ENCODE measurements around the gene KIRREL3. TPM values are rescaled to one million over a fixed set of nuclear protein-coding genes. Genes with fewer than 3 reads are reported as not detected.
A peak's percentile ranks its signal among the peaks of the same experiment; 100 is the strongest.

KIRREL3 gene
- total and polyA plus RNA-seq, 9 of the 15 experiments (the other 6 are each of a cell fraction or from before 2014, with no cell fraction given), result 0.04 to 0.10 TPM; not detected in 7

DNA sequence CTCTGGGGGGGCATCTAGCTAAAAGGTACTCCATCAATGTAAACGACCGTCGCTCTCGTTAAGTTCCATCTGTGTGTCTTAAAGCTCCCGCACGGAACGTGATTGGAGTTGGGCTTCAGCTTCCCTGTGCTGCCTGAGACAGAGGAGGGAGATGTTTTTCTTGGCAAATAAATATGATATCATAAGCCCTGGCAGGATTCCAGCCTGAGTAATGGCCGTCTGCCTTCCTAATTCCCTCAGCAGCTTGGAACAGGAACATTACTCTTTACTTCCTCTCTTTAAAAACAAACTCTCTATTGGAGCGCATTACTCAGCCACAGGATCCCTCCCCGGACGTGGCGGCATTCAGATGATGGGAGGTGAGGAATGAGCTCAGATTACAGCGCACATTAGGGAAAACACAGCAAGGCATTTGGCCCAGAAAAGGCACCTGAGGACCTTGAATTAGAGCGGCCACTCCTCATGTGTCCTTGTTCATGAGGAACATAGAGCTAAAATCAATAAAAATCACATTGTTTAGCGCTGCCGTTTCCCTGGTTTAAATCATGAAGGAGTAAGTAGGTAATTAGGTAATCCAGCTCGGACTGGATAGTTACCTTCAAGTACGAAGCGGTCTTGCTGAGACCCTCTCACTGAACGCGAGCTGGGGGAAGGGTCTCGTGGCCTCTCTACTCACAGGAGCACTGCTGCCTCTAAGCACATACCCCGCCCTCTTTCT lies 414.6 kb downstream of the KIRREL3 start:
- no TSS peak for BruUV-seq (replicated peaks)
- no peaks in the 10 kb centered on the region for H3K9me1 ChIP-seq (ENCODE audit: control insufficient read depth, insufficient read depth, low read length)
- no peaks in the 10 kb centered on the region for H3K79me2 ChIP-seq (ENCODE audit: control insufficient read depth, insufficient read depth, low read length)
- 1% methylated on average over 23 of the region's 23 CpGs for WGBS (ENCODE audit: insufficient coverage, low coverage, missing lambda C conversion rate)
- ATAC-seq (no peak; the same call in 2 of the 3 replicates), DNase-seq (ENCODE audit: extremely low read depth in 1 of 4, low spot score in 3 of 4) (no peak), FAIRE-seq (no peak)
- ChIA-PET POLR2A (interaction anchor here (0.7 kb wide), 1 partner anchor 61 kb away, joined by 4 read pairs; no protein-coding TSS in a partner anchor), CTCF (ENCODE audit: low intra/inter-chr PET ratio) (no interaction called here)
- intact Hi-C loops (cut with micrococcal nuclease) (no loop called here), in situ Hi-C loops (cut with MboI) (no loop called here)
- H3K27me3 ChIP-seq (ENCODE audit: control insufficient read depth in 2 of 2, insufficient read depth in 2 of 2, low read length in 2 of 2), result peaks cover 18 to 71% of the 10 kb centered on the region in 2 experiments; a peak in 4 of 5 replicates
- no peaks in the 10 kb centered on the region for H4K20me1 ChIP-seq (replicated peaks; ENCODE audit: control insufficient read depth, insufficient read depth, low read length)
- H2AFZ ChIP-seq (ENCODE audit: low read depth, low read length), result no peak overlapping the region
- no peaks in the 10 kb centered on the region for H3K36me3 ChIP-seq (ENCODE audit: control insufficient read depth, insufficient read depth, low read length)
- no peak overlapping the region for H3K4me3 ChIP-seq
- no peaks in the 10 kb centered on the region for H3K9me3 ChIP-seq (replicated peaks; ENCODE audit: control insufficient read depth, insufficient read depth, low read depth, low read length)
- TF ChIP-seq SPI1 (IDR thresholded peaks at IDR 0.05; ENCODE audit: borderline replicate concordance, low read depth, low read length) (peak; percentile 31; the same call in 1 of the 2 replicates), YY1 (IDR thresholded peaks at IDR 0.05; ENCODE audit: borderline replicate concordance in 1 of 3, control insufficient read depth in 1 of 3, extremely low read depth in 1 of 3, insufficient read depth in 3 of 3, insufficient read length in 1 of 3, insufficient replicate concordance in 2 of 3, low read depth in 1 of 3, low read length in 2 of 3) (peak in 1 of 3 experiments; percentile 21), PML (IDR thresholded peaks at IDR 0.05; ENCODE audit: low read length) (no peak)
- H3K27ac ChIP-seq (ENCODE audit: extremely low read depth, low read depth, low read length), result no peak overlapping the region
- H3K4me2 ChIP-seq (ENCODE audit: insufficient read depth, low read length), result no peak overlapping the region
- no peaks in the 10 kb centered on the region for H3K4me1 ChIP-seq (replicated peaks in 1 of 2; ENCODE audit: control insufficient read depth in 2 of 2, insufficient read depth in 2 of 2, low read length in 2 of 2)
- no peak overlapping the region for H3K9ac ChIP-seq (ENCODE audit: insufficient read depth in 1 of 2, low read depth in 2 of 2, low read length in 2 of 2)

DNA sequence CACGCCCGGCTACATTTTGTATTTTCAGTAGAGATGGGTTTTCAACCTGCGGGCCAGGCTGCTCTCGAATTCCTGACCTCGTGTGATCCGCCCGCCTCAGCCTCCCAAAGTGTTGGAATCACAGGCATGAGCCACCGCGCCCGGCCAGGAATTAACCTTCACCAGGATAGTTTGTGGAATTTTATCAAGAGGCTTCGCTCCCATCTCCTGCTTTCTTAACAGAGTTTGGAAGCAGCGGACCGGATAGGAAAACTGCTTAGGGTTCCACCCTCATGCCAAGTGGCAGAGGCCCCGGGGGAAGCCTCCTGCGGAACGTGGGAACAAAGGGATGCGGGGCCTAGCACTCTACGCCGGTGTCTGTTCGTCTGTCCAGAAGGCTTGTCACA lies 415.2 kb downstream of the KIRREL3 start:
- intact Hi-C loops (cut with micrococcal nuclease), result no loop called here
- Histone ChIP-seq H3K4me3 (no peak overlapping the region), H3K9ac (ENCODE audit: insufficient read depth in 1 of 2, low read depth in 2 of 2, low read length in 2 of 2) (no peak overlapping the region), H3K36me3 (ENCODE audit: control insufficient read depth, insufficient read depth, low read length) (no peaks in the 10 kb centered on the region), H3K9me1 (ENCODE audit: control insufficient read depth, insufficient read depth, low read length) (no peaks in the 10 kb centered on the region), H3K4me1 (replicated peaks in 1 of 2; ENCODE audit: control insufficient read depth in 2 of 2, insufficient read depth in 2 of 2, low read length in 2 of 2) (no peaks in the 10 kb centered on the region), H3K4me2 (ENCODE audit: insufficient read depth, low read length) (no peak overlapping the region), H4K20me1 (replicated peaks; ENCODE audit: control insufficient read depth, insufficient read depth, low read length) (no peaks in the 10 kb centered on the region), H2AFZ (ENCODE audit: low read depth, low read length) (no peak overlapping the region), H3K9me3 (replicated peaks; ENCODE audit: control insufficient read depth, insufficient read depth, low read depth, low read length) (no peaks in the 10 kb centered on the region), H3K27ac (ENCODE audit: extremely low read depth, low read depth, low read length) (no peak overlapping the region), H3K79me2 (ENCODE audit: control insufficient read depth, insufficient read depth, low read length) (no peaks in the 10 kb centered on the region), H3K27me3 (ENCODE audit: control insufficient read depth in 2 of 2, insufficient read depth in 2 of 2, low read length in 2 of 2) (peaks cover 16 to 70% of the 10 kb centered on the region in 2 experiments; a peak in 4 of 5 replicates)
- in situ Hi-C loops (cut with MboI), result no loop called here
- WGBS (ENCODE audit: insufficient coverage, low coverage, missing lambda C conversion rate), result under 1% methylated on average over 18 of the region's 20 CpGs
- DNase-seq (ENCODE audit: extremely low read depth in 1 of 4, low spot score in 3 of 4) (no peak), ATAC-seq (no peak), FAIRE-seq (no peak)
- CTCF ChIA-PET (ENCODE audit: low intra/inter-chr PET ratio), result no interaction called here
- no peak for TF ChIP-seq ERF (CRISPR knock-in tag; IDR thresholded peaks at IDR 0.05)
- TF ChIP-seq STAT5A (IDR thresholded peaks at IDR 0.05; ENCODE audit: borderline replicate concordance, low read length), result no peak
- TF ChIP-seq MAFK (IDR thresholded peaks at IDR 0.05; ENCODE audit: low read length), result no peak
- no peak for TF ChIP-seq PTBP1 (IDR thresholded peaks at IDR 0.05; ENCODE audit: low read depth, low read length)
- no peak for TF ChIP-seq RBM15 (IDR thresholded peaks at IDR 0.05; ENCODE audit: insufficient read depth, low read length)
- no peak for TF ChIP-seq CBFA2T2 (conservative IDR thresholded peaks at IDR 0.05)
- TF ChIP-seq ZNF23 (CRISPR knock-in tag; IDR thresholded peaks at IDR 0.05), result no peak
- TF ChIP-seq MCM2 (IDR thresholded peaks at IDR 0.05; ENCODE audit: low read depth), result no peak
- no peak for TF ChIP-seq GABPB2 (CRISPR knock-in tag; conservative IDR thresholded peaks at IDR 0.05)
- no peak for TF ChIP-seq ZBTB7A (IDR thresholded peaks at IDR 0.05; ENCODE audit: borderline replicate concordance, control insufficient read depth, low read depth, low read length)
- no peak for TF ChIP-seq NFIX (CRISPR knock-in tag; IDR thresholded peaks at IDR 0.05; ENCODE audit: low read depth)
- TF ChIP-seq NR3C1 (CRISPR knock-in tag; IDR thresholded peaks at IDR 0.05), result no peak
- TF ChIP-seq, protein P1, sequence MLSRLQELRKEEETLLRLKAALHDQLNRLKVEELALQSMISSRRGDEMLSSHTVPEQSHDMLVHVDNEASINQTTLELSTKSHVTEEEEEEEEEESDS (CRISPR knock-in tag; IDR thresholded peaks at IDR 0.05), result no peak
- no peak for TF ChIP-seq ZNF717 (CRISPR knock-in tag; IDR thresholded peaks at IDR 0.05)
- TF ChIP-seq HIVEP1 (CRISPR knock-in tag; IDR thresholded peaks at IDR 0.05), result no peak
- POLR2A ChIA-PET, result no interaction called here
- no TSS peak for BruUV-seq (replicated peaks)

All from K562 (cell line).